CD4-positive, alpha-beta T cell (primary cell): ENCODE results near the gene REEP1. TPM values are rescaled to one million over a fixed set of nuclear protein-coding genes. Genes with fewer than 3 reads are reported as not detected.

Source experiments
- ATAC-seq: fragments of 200-7000 bp; cut with Tn5 transposase; one replicate; pipeline ENCODE4 v1.10.0; 2022; ENCODE audit warnings: mild to moderate bottlenecking; ENCODE audit not compliant: poor library complexity
- CTCF ChIA-PET: fragments of 350-600 bp; sonication (Branson Sonifier 250); formaldehyde crosslinking; loops from one replicate; lab custom pipeline; 2021; ENCODE audit warnings: antibody characterized with exemption, inconsistent platforms; lab: Charles Lee
- POLR2A ChIA-PET: fragments of 350-600 bp; sonication (Branson Sonifier 250); formaldehyde crosslinking; loops from one replicate; lab custom pipeline; 2021; ENCODE audit warnings: antibody characterized with exemption, inconsistent platforms; lab: Charles Lee
- DNase-seq, 14 experiments: peaks; one replicate each; pipeline ENCODE4 v3.0.0-alpha.2; 2013 to 2020; ENCODE audit warnings: mixed read lengths in 2 of 14
- H3K27ac ChIP-seq, 2 donors: one replicate each; pipeline versions ENCODE4 v1.5.1 to v1.7.0; 2013; ENCODE audit warnings: low read length in 2 of 2, low read depth in 1 of 2, mild to moderate bottlenecking in 1 of 2
- H3K27me3 ChIP-seq, 2 experiments: 1 replicate in 1 of 2; 2 replicates in 1 of 2; pipeline versions ENCODE4 v1.6.1 to v1.7.0; 2013; ENCODE audit warnings: low read length in 2 of 2, control low read depth in 1 of 2, mild to moderate bottlenecking in 1 of 2, moderate library complexity in 1 of 2; ENCODE audit not compliant: insufficient read depth in 2 of 2, control insufficient read depth in 1 of 2
- H3K36me3 ChIP-seq: one replicate; pipeline ENCODE4 v1.6.1; 2013; ENCODE audit warnings: low read length, control low read depth; ENCODE audit not compliant: insufficient read depth
- H3K4me1 ChIP-seq: one replicate; pipeline ENCODE4 v1.6.1; 2013; ENCODE audit warnings: low read length, control low read depth; ENCODE audit not compliant: insufficient read depth
- H3K4me3 ChIP-seq: one replicate; pipeline ENCODE4 v1.5.1; 2013; ENCODE audit warnings: mild to moderate bottlenecking, low read length, moderate library complexity
- H3K9me3 ChIP-seq, 2 experiments: 1 replicate in 1 of 2; 2 replicates in 1 of 2; pipeline versions ENCODE4 v1.6.1 to v1.7.0; 2013; ENCODE audit warnings: low read length in 2 of 2, mild to moderate bottlenecking in 2 of 2, control low read depth in 1 of 2, moderate library complexity in 1 of 2; ENCODE audit not compliant: control insufficient read depth in 1 of 2, insufficient read depth in 1 of 2
- H3K27ac Mint-ChIP-seq: one replicate; pipeline ENCODE4 v1.8.0; 2020; ENCODE audit warnings: mixed read lengths
- H3K27me3 Mint-ChIP-seq: one replicate; pipeline ENCODE4 v1.8.0; 2021; ENCODE audit warnings: mixed read lengths
- H3K36me3 Mint-ChIP-seq: one replicate; pipeline ENCODE4 v1.8.0; 2021; ENCODE audit warnings: low read depth, mixed read lengths
- H3K4me1 Mint-ChIP-seq: one replicate; pipeline ENCODE4 v1.8.0; 2021; ENCODE audit warnings: low read depth, mixed read lengths
- H3K4me3 Mint-ChIP-seq: one replicate; pipeline ENCODE4 v1.8.0; 2020; ENCODE audit warnings: mild to moderate bottlenecking, mixed read lengths
- H3K9me3 Mint-ChIP-seq: one replicate; pipeline ENCODE4 v1.8.0; 2020; ENCODE audit warnings: mixed read lengths
- intact Hi-C, 2 experiments: fragments of 100-400 bp; cut with DNase I in 1 of 2; cut with micrococcal nuclease in 1 of 2; formaldehyde crosslinking; loops; one replicate each; pipeline versions ENCODE4 v1.15.1 to v1.9.0; 2023 to 2025; cut with DNase I, micrococcal nuclease
- total RNA-seq, 174 experiments: library from RNA in 2 of 174; stranded (reverse) in 2 of 174; gene quantifications; one replicate each; pipeline ENCODE4 v1.2.3 and lab custom pipeline; 2021 to 2026
- TF ChIP-seq, protein P1 (sequence below): fragments of 200-600 bp; IDR thresholded peaks from one replicate; pipeline ENCODE4 v1.8.0; 2022; ENCODE audit warnings: antibody characterized with exemption, mild to moderate bottlenecking

The REEP1 gene
- total RNA-seq, 2 experiments from 2014 or later = not detected

DNA sequence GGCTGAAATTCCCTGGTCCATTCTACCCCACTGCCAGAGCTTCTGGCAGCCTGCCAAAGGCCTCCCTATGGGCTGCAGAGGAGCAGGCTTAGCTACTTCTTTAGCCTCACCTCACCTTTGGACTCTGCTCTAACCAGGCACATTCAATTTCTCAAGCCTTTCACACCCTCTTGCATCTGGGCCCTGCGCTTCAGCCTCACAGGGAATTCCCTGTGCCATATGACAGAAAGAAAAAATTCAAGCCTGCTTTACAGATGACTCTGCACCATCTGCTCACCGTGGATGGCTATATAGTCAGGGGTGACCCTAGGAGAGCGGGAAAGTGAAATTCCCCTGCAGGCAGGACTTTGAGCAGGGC, 62.5 kb downstream of the REEP1 start:
- Mint-ChIP-seq H3K36me3 (peaks cover 11% of the 10 kb centered on the region), H3K27me3 (no peaks in the 10 kb centered on the region), H3K4me1 (no peaks in the 10 kb centered on the region), H3K9me3 (peaks cover 10% of the 10 kb centered on the region), H3K27ac (no peak overlapping the region), H3K4me3 (no peak overlapping the region)
- ChIA-PET CTCF (no interaction called here), POLR2A (no interaction called here)
- Histone ChIP-seq H3K36me3 (no peaks in the 10 kb centered on the region), H3K27ac (no peak overlapping the region), H3K4me1 (no peaks in the 10 kb centered on the region), H3K27me3 (peaks cover 0 to 2% of the 10 kb centered on the region in 2 experiments), H3K4me3 (no peak overlapping the region), H3K9me3 (peaks cover 19 to 25% of the 10 kb centered on the region in 2 experiments)
- intact Hi-C loops = no loop called here
- DNase-seq (no peak), ATAC-seq (no peak)
- TF ChIP-seq, protein P1, sequence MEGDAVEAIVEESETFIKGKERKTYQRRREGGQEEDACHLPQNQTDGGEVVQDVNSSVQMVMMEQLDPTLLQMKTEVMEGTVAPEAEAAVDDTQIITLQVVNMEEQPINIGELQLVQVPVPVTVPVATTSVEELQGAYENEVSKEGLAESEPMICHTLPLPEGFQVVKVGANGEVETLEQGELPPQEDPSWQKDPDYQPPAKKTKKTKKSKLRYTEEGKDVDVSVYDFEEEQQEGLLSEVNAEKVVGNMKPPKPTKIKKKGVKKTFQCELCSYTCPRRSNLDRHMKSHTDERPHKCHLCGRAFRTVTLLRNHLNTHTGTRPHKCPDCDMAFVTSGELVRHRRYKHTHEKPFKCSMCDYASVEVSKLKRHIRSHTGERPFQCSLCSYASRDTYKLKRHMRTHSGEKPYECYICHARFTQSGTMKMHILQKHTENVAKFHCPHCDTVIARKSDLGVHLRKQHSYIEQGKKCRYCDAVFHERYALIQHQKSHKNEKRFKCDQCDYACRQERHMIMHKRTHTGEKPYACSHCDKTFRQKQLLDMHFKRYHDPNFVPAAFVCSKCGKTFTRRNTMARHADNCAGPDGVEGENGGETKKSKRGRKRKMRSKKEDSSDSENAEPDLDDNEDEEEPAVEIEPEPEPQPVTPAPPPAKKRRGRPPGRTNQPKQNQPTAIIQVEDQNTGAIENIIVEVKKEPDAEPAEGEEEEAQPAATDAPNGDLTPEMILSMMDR = no peak

DNA sequence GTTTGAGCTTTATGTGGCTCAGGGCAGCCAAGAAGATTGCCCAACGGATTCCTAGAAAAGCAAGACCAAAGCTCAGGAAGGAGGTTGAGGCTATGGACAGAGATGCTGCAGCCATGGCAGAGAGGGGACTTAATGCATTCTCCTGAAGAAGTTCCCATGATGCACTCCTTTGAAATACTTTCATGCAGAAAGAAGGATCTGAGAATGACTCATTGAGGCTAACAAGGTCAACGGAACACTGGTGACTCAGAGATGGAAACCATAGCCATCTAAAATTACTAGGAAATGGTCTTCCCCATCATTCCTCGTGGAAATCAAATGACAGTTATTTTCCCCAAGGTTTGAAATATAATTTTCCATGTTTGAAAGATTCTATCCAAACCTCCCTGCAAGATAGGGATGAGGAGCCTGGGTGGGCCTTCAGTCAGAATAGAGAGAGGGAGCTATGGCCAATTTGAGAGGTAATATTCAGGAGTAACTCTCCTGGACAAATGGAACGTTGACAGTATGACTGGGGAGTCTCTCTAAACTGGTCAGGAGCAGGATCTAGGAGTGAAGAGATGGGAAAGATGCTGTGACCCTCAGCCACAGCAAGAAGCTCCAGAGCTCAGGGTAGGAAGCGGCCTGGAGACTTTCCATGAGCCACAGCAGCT, 63.0 kb downstream of the REEP1 start:
- Histone ChIP-seq H3K9me3 (peaks cover 19 to 25% of the 10 kb centered on the region in 2 experiments), H3K36me3 (no peaks in the 10 kb centered on the region), H3K27ac (no peak overlapping the region), H3K27me3 (peaks cover 0 to 2% of the 10 kb centered on the region in 2 experiments), H3K4me1 (no peaks in the 10 kb centered on the region), H3K4me3 (no peak overlapping the region)
- H3K4me3 Mint-ChIP-seq = no peak overlapping the region
- intact Hi-C loops = no loop called here
- peaks cover 11% of the 10 kb centered on the region for H3K36me3 Mint-ChIP-seq
- TF ChIP-seq, protein P1 = no peak
- peaks cover 10% of the 10 kb centered on the region for H3K9me3 Mint-ChIP-seq
- ChIA-PET CTCF (no interaction called here), POLR2A (no interaction called here)
- DNase-seq (no peak), ATAC-seq (no peak)
- no peak overlapping the region for H3K27ac Mint-ChIP-seq
- no peaks in the 10 kb centered on the region for H3K4me1 Mint-ChIP-seq
- H3K27me3 Mint-ChIP-seq = no peaks in the 10 kb centered on the region

DNA sequence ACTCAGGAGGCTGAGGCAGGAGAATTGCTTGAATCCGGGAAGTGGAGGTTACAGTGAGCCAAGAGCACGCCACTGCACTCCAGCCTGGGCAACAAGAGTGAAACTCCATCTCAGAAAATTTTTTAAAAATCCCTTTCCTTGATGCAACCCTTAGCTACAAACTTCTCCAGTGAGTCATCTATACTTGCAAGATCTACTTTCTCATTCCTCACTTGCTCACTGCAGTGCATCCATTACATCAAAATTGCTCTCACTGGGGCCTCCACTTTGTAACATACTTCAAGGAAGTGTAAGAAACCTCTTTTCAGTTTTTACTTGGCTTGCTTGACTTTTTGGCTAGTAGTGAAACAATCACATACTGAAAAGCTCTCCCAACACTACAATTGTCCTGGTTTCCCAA, 65.3 kb downstream of the REEP1 start:
- no peak for ATAC-seq
- intact Hi-C loops = no loop called here

More for the DNA sequence above, 65.3 kb downstream of the REEP1 start:
- H3K36me3 Mint-ChIP-seq = peaks cover 11% of the 10 kb centered on the region
- no peak overlapping the region for H3K4me3 Mint-ChIP-seq
- POLR2A ChIA-PET = no interaction called here
- no peak overlapping the region for H3K27ac Mint-ChIP-seq
- Histone ChIP-seq H3K36me3 (no peaks in the 10 kb centered on the region), H3K4me1 (no peaks in the 10 kb centered on the region), H3K9me3 (peaks cover 19 to 25% of the 10 kb centered on the region in 2 experiments), H3K27ac (no peak overlapping the region), H3K4me3 (no peak overlapping the region), H3K27me3 (peaks cover 0 to 2% of the 10 kb centered on the region in 2 experiments)
- H3K4me1 Mint-ChIP-seq = no peaks in the 10 kb centered on the region
- peaks cover 18% of the 10 kb centered on the region for H3K9me3 Mint-ChIP-seq
- H3K27me3 Mint-ChIP-seq = peaks cover 3% of the 10 kb centered on the region
- TF ChIP-seq, protein P1 = no peak
- CTCF ChIA-PET = no interaction called here
- DNase-seq = no peak
